Activated CD4-positive, CD25-positive, alpha-beta regulatory T cell (primary cell): ENCODE results near the gene TCEA2.

Source experiments
- DNase-seq, 4 experiments: peaks; one replicate each; lab custom pipeline; 2025; lab: John Stamatoyannopoulos, UW

TCEA2 gene

GRCh38 chr20:64093013-64093503 is 30.1 kb downstream of the TCEA2 start:
- DNase-seq, result no peak

GRCh38 chr20:64095455-64095854 is 32.5 kb downstream of the TCEA2 start:
- DNase-seq, result no peak

- no peak for DNase-seq
Observed at GRCh38 chr20:64095927-64096326, 32.9 kb downstream of the TCEA2 start.

GRCh38 chr20:64096535-64096934 is 33.5 kb downstream of the TCEA2 start:
- DNase-seq, result no peak

- no peak for DNase-seq
Observed at GRCh38 chr20:64098471-64099013, 35.5 kb downstream of the TCEA2 start.

- DNase-seq, result no peak
Observed at GRCh38 chr20:64099086-64099786, 36.2 kb downstream of the TCEA2 start.

GRCh38 chr20:64099880-64100565 is 37.0 kb downstream of the TCEA2 start:
- no peak for DNase-seq

- no peak for DNase-seq
Observed at GRCh38 chr20:64100566-64100888, 37.5 kb downstream of the TCEA2 start.

- no peak for DNase-seq
Observed at GRCh38 chr20:64100946-64101688, 38.1 kb downstream of the TCEA2 start.

- peak; percentile 50 to 59 (median 54) for DNase-seq
Observed at GRCh38 chr20:64101731-64102621, 39.0 kb downstream of the TCEA2 start.

GRCh38 chr20:64102647-64103354 is 39.8 kb downstream of the TCEA2 start:
- DNase-seq, result no peak

- DNase-seq, result no peak
Observed at GRCh38 chr20:64103871-64104666, 41.1 kb downstream of the TCEA2 start.

GRCh38 chr20:64104667-64105451 is 41.9 kb downstream of the TCEA2 start:
- DNase-seq, result no peak

- DNase-seq, result no peak
Observed at GRCh38 chr20:64105846-64106434, 42.9 kb downstream of the TCEA2 start.

GRCh38 chr20:64106435-64106961 is 43.5 kb downstream of the TCEA2 start:
- no peak for DNase-seq

GRCh38 chr20:64106981-64107735 is 44.2 kb downstream of the TCEA2 start, which contains the start of gene NPBWR2:
TSS of gene NPBWR2 (minus strand) at chr20:64107565. CDS start at chr20:64106831, 734 bp downstream.
- no peak for DNase-seq

GRCh38 chr20:64107736-64108457 is 44.9 kb downstream of the TCEA2 start:
- no peak for DNase-seq
